ENCODE results near the gene ACAA2. TPM values are rescaled to one million over a fixed set of nuclear protein-coding genes. Genes with fewer than 3 reads are reported as not detected.

The ACAA2 gene
- polyA plus RNA-seq, 3 donors = 20.8 to 109 (median 97.6) TPM

DNA sequence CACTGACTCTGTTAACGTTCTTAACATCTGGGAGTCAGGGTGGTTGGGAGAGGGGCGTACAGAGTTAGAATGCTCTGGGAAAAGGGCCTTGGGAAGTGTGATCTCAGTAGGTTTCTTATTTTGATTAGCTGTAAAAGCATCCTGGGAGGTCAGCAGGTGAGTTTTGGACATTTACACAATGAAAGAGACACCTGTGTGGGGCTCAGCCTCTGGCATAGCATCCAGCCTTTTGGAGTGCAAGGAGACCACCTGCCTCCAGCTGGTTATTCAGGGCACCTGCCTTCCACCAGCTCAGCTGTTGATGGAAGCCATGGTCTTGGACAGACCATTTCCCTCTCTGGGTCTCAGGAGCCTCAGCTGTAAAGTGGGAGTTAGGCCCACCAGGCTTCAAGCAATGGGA, 49.7 kb downstream of the ACAA2 start:
- WGBS (ENCODE audit: insufficient coverage) = 85% methylated on average over 2 of the region's 2 CpGs
- H3K4me1 ChIP-seq (ENCODE audit: control insufficient read depth in 1 of 2, insufficient read depth in 2 of 2, low read length in 2 of 2) = no peaks in the 10 kb centered on the region

GRCh38 chr18:49762191-49763077, 50.9 kb downstream of the ACAA2 start:
- H3K27ac ChIP-seq (ENCODE audit: low read depth in 1 of 2, low read length in 2 of 2) = no peak overlapping the region
- Mint-ChIP-seq H3K4me1 (no peaks in the 10 kb centered on the region), H3K27me3 (ENCODE audit: low read depth in 3 of 3) (peaks cover 2 to 7% (median 2%) of the 10 kb centered on the region in 3 donors), H3K36me3 (no peaks in the 10 kb centered on the region), H3K9me3 (peaks cover 0 to 4% (median 0%) of the 10 kb centered on the region in 7 donors), H3K27ac (no peak overlapping the region), H3K4me3 (no peak overlapping the region)
- no peak overlapping the region for H3K4me2 ChIP-seq (replicated peaks; ENCODE audit: extremely low read depth, low read length, poor library complexity, severe bottlenecking)
- intact Hi-C loops (cut with micrococcal nuclease) = no loop called here
- no peak overlapping the region for H2AFZ ChIP-seq (ENCODE audit: insufficient read depth, low read depth, low read length, poor library complexity, severe bottlenecking)
- H3K4me3 ChIP-seq (replicated peaks in 1 of 3; ENCODE audit: low read depth in 2 of 3, low read length in 3 of 3) = no peak overlapping the region
- 96% methylated on average over 32 of the region's 35 CpGs for WGBS (ENCODE audit: insufficient coverage)
- peaks cover 0 to 2% of the 10 kb centered on the region in 2 donors for H3K4me1 ChIP-seq (ENCODE audit: control insufficient read depth in 1 of 2, insufficient read depth in 2 of 2, low read length in 2 of 2)
- no peak for DNase-seq
- no peaks in the 10 kb centered on the region for H3K36me3 ChIP-seq (replicated peaks in 1 of 2; ENCODE audit: control insufficient read depth in 1 of 2, insufficient read depth in 2 of 2, low read length in 2 of 2)
- H3K79me2 ChIP-seq (ENCODE audit: insufficient read depth, low read length) = no peaks in the 10 kb centered on the region
- H3K9ac ChIP-seq (ENCODE audit: insufficient read depth, low read length, poor library complexity, severe bottlenecking) = no peak overlapping the region
- no peaks in the 10 kb centered on the region for H4K20me1 ChIP-seq (ENCODE audit: insufficient read depth, low read length)
- H3K27me3 ChIP-seq (ENCODE audit: control insufficient read depth in 2 of 2, insufficient read depth in 2 of 2, low read length in 2 of 2) = no peaks in the 10 kb centered on the region
- H3K9me3 ChIP-seq (replicated peaks in 1 of 2; ENCODE audit: control insufficient read depth in 1 of 2, insufficient read depth in 1 of 2, low read length in 2 of 2) = no peaks in the 10 kb centered on the region
- no peak for TF ChIP-seq CTCF (IDR thresholded peaks at IDR 0.05)

More for the DNA sequence above, 49.7 kb downstream of the ACAA2 start:
- Histone ChIP-seq H4K20me1 (ENCODE audit: insufficient read depth, low read length) (no peaks in the 10 kb centered on the region), H3K79me2 (ENCODE audit: insufficient read depth, low read length) (no peaks in the 10 kb centered on the region), H3K27ac (ENCODE audit: low read depth in 1 of 2, low read length in 2 of 2) (no peak overlapping the region), H3K4me3 (replicated peaks in 1 of 3; ENCODE audit: low read depth in 2 of 3, low read length in 3 of 3) (no peak overlapping the region), H2AFZ (ENCODE audit: insufficient read depth, low read depth, low read length, poor library complexity, severe bottlenecking) (no peak overlapping the region), H3K9ac (ENCODE audit: insufficient read depth, low read length, poor library complexity, severe bottlenecking) (no peak overlapping the region), H3K36me3 (replicated peaks in 1 of 2; ENCODE audit: control insufficient read depth in 1 of 2, insufficient read depth in 2 of 2, low read length in 2 of 2) (no peaks in the 10 kb centered on the region), H3K27me3 (ENCODE audit: control insufficient read depth in 2 of 2, insufficient read depth in 2 of 2, low read length in 2 of 2) (no peaks in the 10 kb centered on the region), H3K9me3 (replicated peaks in 1 of 2; ENCODE audit: control insufficient read depth in 1 of 2, insufficient read depth in 1 of 2, low read length in 2 of 2) (no peaks in the 10 kb centered on the region), H3K4me2 (replicated peaks; ENCODE audit: extremely low read depth, low read length, poor library complexity, severe bottlenecking) (no peak overlapping the region)
- H3K9me3 Mint-ChIP-seq = peaks cover 0 to 2% (median 0%) of the 10 kb centered on the region in 7 donors
- intact Hi-C loops (cut with micrococcal nuclease) = no loop called here
- DNase-seq = no peak
- H3K4me3 Mint-ChIP-seq = no peak overlapping the region
- peaks cover 2 to 7% (median 2%) of the 10 kb centered on the region in 3 donors for H3K27me3 Mint-ChIP-seq (ENCODE audit: low read depth in 3 of 3)
- H3K36me3 Mint-ChIP-seq = no peaks in the 10 kb centered on the region
- TF ChIP-seq CTCF (IDR thresholded peaks at IDR 0.05) = no peak
- no peaks in the 10 kb centered on the region for H3K4me1 Mint-ChIP-seq
- H3K27ac Mint-ChIP-seq = no peak overlapping the region
